B cell (primary cell): ENCODE results near the gene TTLL10. TPM values are rescaled to one million over a fixed set of nuclear protein-coding genes. Genes with fewer than 3 reads are reported as not detected.
A peak's percentile ranks its signal among the peaks of the same experiment; 100 is the strongest.

Experiments used
- ATAC-seq: fragments of 200-7000 bp; cut with Tn5 transposase; one replicate; pipeline ENCODE4 v1.10.0; 2021; ENCODE audit warnings: low read depth, mild to moderate bottlenecking, moderate number of reproducible peaks, moderate library complexity
- CTCF ChIA-PET: fragments of 350-600 bp; sonication (Branson Sonifier 250); formaldehyde crosslinking; loops from one replicate; lab custom pipeline; 2021; ENCODE audit warnings: antibody characterized with exemption, inconsistent platforms; lab: Charles Lee
- POLR2A ChIA-PET: fragments of 350-600 bp; sonication (Branson Sonifier 250); formaldehyde crosslinking; loops from one replicate; lab custom pipeline; 2021; ENCODE audit warnings: antibody characterized with exemption; lab: Charles Lee
- DNase-seq: peaks from one replicate; pipeline ENCODE4 v3.0.0; 2013
- H2AFZ ChIP-seq: 2 replicates; pipeline ENCODE4 v1.6.1; 2012; ENCODE audit warnings: mild to moderate bottlenecking, low read depth, low read length; ENCODE audit not compliant: insufficient read depth, poor library complexity, severe bottlenecking
- H3K27ac ChIP-seq, 2 donors: 1 replicate in 1 of 2; 2 replicates in 1 of 2; pipeline ENCODE4 v1.5.1; 2012 to 2013; ENCODE audit warnings: low read length in 2 of 2, mild to moderate bottlenecking in 2 of 2, moderate library complexity in 1 of 2
- H3K27me3 ChIP-seq, 4 experiments: fragments of 200-600 bp in 1 of 4; sonication (generic) in 1 of 4; replicated peaks in 1 of 4; 1 replicate in 2 of 4; 2 replicates in 2 of 4; pipeline versions ENCODE4 v1.6.1 to v1.7.0; 2013 to 2016; ENCODE audit warnings: low read length in 3 of 4, mild to moderate bottlenecking in 2 of 4, mixed read lengths in 1 of 4, moderate library complexity in 1 of 4; ENCODE audit not compliant: insufficient read depth in 4 of 4, control insufficient read depth in 3 of 4; ENCODE audit errors: control extremely low read depth in 1 of 4
- H3K36me3 ChIP-seq, 2 experiments: replicated peaks in 1 of 2; 1 replicate in 1 of 2; 2 replicates in 1 of 2; pipeline versions ENCODE4 v1.6.1 to v1.7.1; 2013; ENCODE audit warnings: low read length in 1 of 2; ENCODE audit not compliant: insufficient read depth in 2 of 2, control insufficient read depth in 1 of 2; ENCODE audit errors: control extremely low read depth in 1 of 2, extremely low read depth in 1 of 2
- H3K4me1 ChIP-seq, 2 donors: fragments of 200-600 bp in 1 of 2; sonication (generic) in 1 of 2; 1 replicate in 1 of 2; 2 replicates in 1 of 2; pipeline versions ENCODE4 v1.5.1 to v1.6.1; 2013 to 2017; ENCODE audit warnings: low read length in 2 of 2; ENCODE audit not compliant: control insufficient read depth in 2 of 2, insufficient read depth in 2 of 2
- H3K4me2 ChIP-seq: replicated peaks from 2 replicates; pipeline ENCODE3; 2012; ENCODE audit warnings: mild to moderate bottlenecking, low read depth, low read length; ENCODE audit not compliant: poor library complexity, severe bottlenecking
- H3K4me3 ChIP-seq, 5 experiments: fragments of 200-600 bp in 1 of 5; sonication (generic) in 1 of 5; 1 replicate in 3 of 5; 2 replicates in 2 of 5; pipeline versions ENCODE4 v1.5.1 to v1.7.0; 2011 to 2016; ENCODE audit warnings: low read length in 4 of 5, mild to moderate bottlenecking in 4 of 5, low read depth in 2 of 5, control low read depth in 1 of 5, moderate library complexity in 1 of 5; ENCODE audit not compliant: insufficient read depth in 1 of 5; ENCODE audit errors: control extremely low read depth in 1 of 5, extremely low read depth in 1 of 5
- H3K79me2 ChIP-seq: fragments of 200-600 bp; sonication (generic); one replicate; pipeline ENCODE4 v1.6.0; 2016; ENCODE audit warnings: low read length; ENCODE audit not compliant: control insufficient read depth, insufficient read depth
- H3K9ac ChIP-seq: fragments of 200-600 bp; sonication (generic); 2 replicates; pipeline ENCODE4 v1.6.1; 2017; ENCODE audit warnings: mild to moderate bottlenecking, low read length, moderate library complexity
- H3K9me3 ChIP-seq, 3 donors: one replicate each; pipeline versions ENCODE4 v1.6.1 to v1.7.1; 2013; ENCODE audit warnings: low read length in 2 of 3; ENCODE audit not compliant: control insufficient read depth in 2 of 3, insufficient read depth in 1 of 3; ENCODE audit errors: control extremely low read depth in 1 of 3
- H4K20me1 ChIP-seq: 2 replicates; pipeline ENCODE4 v1.6.0; 2012; ENCODE audit warnings: mild to moderate bottlenecking, low read length; ENCODE audit not compliant: insufficient read depth, control insufficient read depth, poor library complexity, severe bottlenecking
- H3K27ac Mint-ChIP-seq: one replicate; pipeline ENCODE4 v1.8.0; 2021; ENCODE audit warnings: mixed read lengths
- H3K27me3 Mint-ChIP-seq: one replicate; pipeline ENCODE4 v1.8.0; 2021; ENCODE audit warnings: mixed read lengths
- H3K4me1 Mint-ChIP-seq: one replicate; pipeline ENCODE4 v1.8.0; 2021; ENCODE audit warnings: mixed read lengths
- H3K4me3 Mint-ChIP-seq: one replicate; pipeline ENCODE4 v1.8.0; 2021; ENCODE audit warnings: mixed read lengths
- H3K9me3 Mint-ChIP-seq: one replicate; pipeline ENCODE4 v1.8.0; 2022; ENCODE audit warnings: mixed read lengths; ENCODE audit not compliant: insufficient read depth
- CTCF ChIP-seq: fragments of 200-600 bp; IDR thresholded peaks from one replicate; pipeline ENCODE4 v1.8.0; 2022; ENCODE audit warnings: antibody characterized with exemption, mild to moderate bottlenecking
- EZH2 ChIP-seq: IDR thresholded peaks from 2 replicates; pipeline ENCODE4 v1.6.1; 2012; ENCODE audit warnings: borderline replicate concordance, low read depth, mild to moderate bottlenecking, moderate library complexity, low read length; ENCODE audit not compliant: insufficient read depth, poor library complexity, severe bottlenecking
- WGBS: methylation state at CpG from one replicate; pipeline ENCODE4 v1.1.5; 2013; ENCODE audit warnings: missing lambda C conversion rate; ENCODE audit not compliant: insufficient coverage; 5-methylcytosine and 5-hydroxymethylcytosine counted together
- intact Hi-C: fragments of 100-400 bp; cut with micrococcal nuclease; formaldehyde crosslinking; loops from one replicate; pipeline ENCODE4 v1.10.0; 2022
- polyA plus RNA-seq: library from polyadenylated mRNA; depleted of rRNA; stranded (reverse); fragments of >200 nt; gene quantifications from 2 replicates; pipeline ENCODE4 v1.2.3, GENCODE V29; 2012
- total RNA-seq, 2 donors: library from RNA; stranded (reverse); fragments of 120-200 nt in 1 of 2; gene quantifications; 1 replicate in 1 of 2; 2 replicates in 1 of 2; pipeline versions ENCODE4 v1.2.3 to v1.2.4, GENCODE V29; 2013 to 2022

The TTLL10 gene
- total and polyA plus RNA-seq, 2 donors (not counting 1 experiment from before 2014, with no cell fraction given), result 0.37 to 0.45 TPM

- H3K27ac Mint-ChIP-seq, result peak overlapping the region; percentile 37
- intact Hi-C loops, result no loop called here
- peaks cover 3% of the 10 kb centered on the region for H3K79me2 ChIP-seq
- H3K4me3 ChIP-seq, result no peak overlapping the region
- peak overlapping the region; percentile 77 for H3K4me2 ChIP-seq
- peak overlapping the region in 1 of 2 donors; percentile 10 for H3K27ac ChIP-seq
- peaks cover 0 to 15% (median 5%) of the 10 kb centered on the region in 4 experiments for H3K27me3 ChIP-seq
- 88% methylated on average over 4 of the region's 11 CpGs for WGBS
- POLR2A ChIA-PET, result interaction anchor here (0.6 kb wide), 1 partner anchor 89 kb away, joined by 3 read pairs; no protein-coding TSS in a partner anchor
- DNase-seq (no peak), ATAC-seq (peak; percentile 26)
- peaks cover 25% of the 10 kb centered on the region for H3K4me1 Mint-ChIP-seq
- peaks cover 36 to 41% of the 10 kb centered on the region in 2 donors for H3K4me1 ChIP-seq
- no peaks in the 10 kb centered on the region for H3K27me3 Mint-ChIP-seq
- H3K9me3 ChIP-seq, result peaks cover 0 to 11% (median 0%) of the 10 kb centered on the region in 3 donors
- peaks cover 32% of the 10 kb centered on the region for H4K20me1 ChIP-seq
- no peak overlapping the region for H3K9ac ChIP-seq
- H3K4me3 Mint-ChIP-seq, result no peak overlapping the region
- CTCF ChIA-PET, result interaction anchor here (0.9 to 1.9 kb wide), 3 partner anchors 12 to 93 kb away, joined by 3 to 11 read pairs (median 3); no protein-coding TSS in a partner anchor
- peaks cover 0 to 25% of the 10 kb centered on the region in 2 experiments for H3K36me3 ChIP-seq
- H2AFZ ChIP-seq, result no peak overlapping the region
- H3K9me3 Mint-ChIP-seq, result no peaks in the 10 kb centered on the region
- no peak for TF ChIP-seq EZH2
- TF ChIP-seq CTCF, result no peak
These were observed 41.5 kb downstream of the TTLL10 start for GRCh38 chr1:1215080-1215676.
